IgD-negative memory B cell (primary cell): Measurements from ENCODE around the gene SLC35F5. TPM values are rescaled to one million over a fixed set of nuclear protein-coding genes. Genes with fewer than 3 reads are reported as not detected.

ENCODE experiments used
- polyA plus RNA-seq: library from polyadenylated mRNA; unstranded; fragments of 300-500 nt; fragmentation: Illumina TruSeq; gene quantifications from one replicate; pipeline ENCODE4 v1.2.3, GENCODE V29; 2021

The SLC35F5 gene
- polyA plus RNA-seq, 1 donor from 2014 or later = 7.1 TPM

Other genes starting within 250 kb of the SLC35F5 start
- gene RABL2A, start 129.4 kb downstream of the SLC35F5 start, polyA plus RNA-seq = 12.5 TPM
- 432 TPM for gene ACTR3, start 133.4 kb upstream of the SLC35F5 start, polyA plus RNA-seq